K562 (cell line): Measurements from ENCODE around the gene NEK2. TPM values are rescaled to one million over a fixed set of nuclear protein-coding genes. Genes with fewer than 3 reads are reported as not detected.

Source experiments
- CBFA2T3 ChIP-seq: fragments of 450-650 bp; IDR thresholded peaks from 2 replicates; pipeline ENCODE4 v1.6.1; 2017
- CHCHD3 ChIP-seq: fragments of 250-450 bp; sonication (Bioruptor Pico); IDR thresholded peaks from 2 replicates; pipeline ENCODE4 v2.1.2; 2022; ENCODE audit warnings: mild to moderate bottlenecking
- FOXJ2 ChIP-seq: fragments of 200-800 bp; sonication (Bioruptor generic); IDR thresholded peaks from 2 replicates; pipeline ENCODE4 v1.6.1; 2016; ENCODE audit warnings: missing genetic modification characterization, missing compliant biosample characterization
- GTF2B ChIP-seq: IDR thresholded peaks from 2 replicates; pipeline ENCODE4 v1.6.1; 2011; ENCODE audit not compliant: insufficient read length; ENCODE audit errors: extremely low read depth
- LCOR ChIP-seq: sonication (generic); formaldehyde crosslinking; IDR thresholded peaks from 2 replicates; pipeline ENCODE4 v1.8.0; 2022; ENCODE audit warnings: mild to moderate bottlenecking, missing genetic modification reagents
- MTA1 ChIP-seq: fragments of 450-650 bp; IDR thresholded peaks from 2 replicates; pipeline ENCODE4 v1.6.1; 2017; ENCODE audit warnings: borderline replicate concordance
- PKNOX1 ChIP-seq: fragments of 450-650 bp; IDR thresholded peaks from 2 replicates; pipeline ENCODE4 v1.6.1; 2016
- POLR2G ChIP-seq: fragments of 200-400 bp; formaldehyde crosslinking; IDR thresholded peaks from 2 replicates; pipeline ENCODE4 v1.6.1; 2017; ENCODE audit warnings: low read depth, mild to moderate bottlenecking, antibody characterized with exemption, low read length, moderate library complexity
- STAT5A ChIP-seq: IDR thresholded peaks from 2 replicates; pipeline ENCODE4 v1.6.1; 2012; ENCODE audit warnings: low read length, inconsistent platforms, borderline replicate concordance
- TGIF2 ChIP-seq: sonication (generic); formaldehyde crosslinking; IDR thresholded peaks from 2 replicates; pipeline ENCODE4 v1.8.1; 2022; ENCODE audit warnings: mild to moderate bottlenecking, missing genetic modification reagents, moderate library complexity
- TOE1 ChIP-seq, 2 experiments: fragments of 450-650 bp in 1 of 2; sonication (generic) in 1 of 2; formaldehyde crosslinking in 1 of 2; IDR thresholded peaks; 2 replicates each; pipeline versions ENCODE4 v1.7.1 to v1.8.0; 2016 to 2022; ENCODE audit warnings: borderline replicate concordance in 2 of 2, mild to moderate bottlenecking in 2 of 2, antibody characterized with exemption in 1 of 2, inconsistent platforms in 1 of 2, low read depth in 1 of 2, missing genetic modification reagents in 1 of 2, moderate library complexity in 1 of 2
- U2AF1 ChIP-seq: fragments of 200-400 bp; formaldehyde crosslinking; optimal IDR thresholded peaks from 2 replicates; pipeline ENCODE3; 2017; ENCODE audit warnings: mild to moderate bottlenecking, low read depth, low read length, moderate library complexity
- ZBTB40 ChIP-seq, 2 experiments: fragments of 450-650 bp in 1 of 2; sonication (generic) in 1 of 2; formaldehyde crosslinking in 1 of 2; IDR thresholded peaks; 2 replicates each; pipeline versions ENCODE4 v1.7.1 to v1.9.0; 2016 to 2022; ENCODE audit warnings: inconsistent platforms in 1 of 2, mild to moderate bottlenecking in 1 of 2, missing genetic modification reagents in 1 of 2
- ZNF133 ChIP-seq: fragments of 250-450 bp; sonication (Bioruptor Pico); IDR thresholded peaks from 2 replicates; pipeline ENCODE4 v1.4.0; 2020; ENCODE audit warnings: mild to moderate bottlenecking
- ZNF197 ChIP-seq: fragments of 200-800 bp; sonication (Bioruptor generic); IDR thresholded peaks from 2 replicates; pipeline ENCODE4 v1.6.1; 2016; ENCODE audit warnings: low read depth, missing genetic modification characterization, missing compliant biosample characterization
- ZNF324 ChIP-seq: fragments of 250-450 bp; sonication (Bioruptor Pico); IDR thresholded peaks from 2 replicates; pipeline ENCODE4 v1.4.0; 2020; ENCODE audit warnings: mild to moderate bottlenecking
- ZNF586 ChIP-seq: fragments of 450-650 bp; formaldehyde crosslinking; conservative IDR thresholded peaks from 2 replicates; pipeline ENCODE4 v1.4.0; 2020; ENCODE audit warnings: mild to moderate bottlenecking, moderate library complexity
- ZNF696 ChIP-seq: fragments of 250-450 bp; sonication (Bioruptor Pico); conservative IDR thresholded peaks from 2 replicates; pipeline ENCODE4 v1.4.0; 2020; ENCODE audit warnings: mild to moderate bottlenecking, moderate library complexity
- polyA plus RNA-seq, 8 experiments: library from polyadenylated mRNA; depleted of rRNA in 4 of 8; stranded (reverse) in 5 of 8; unstranded in 3 of 8; fragments of >200 nt; fragmentation: Nextera tagmentation in 2 of 8; fragmentation: Illumina TruSeq in 1 of 8; extraction: Ambion mirVana in 2 of 8; extraction: Trizol in 1 of 8; gene quantifications; 2 replicates each; pipeline versions ENCODE4 v1.2.1 to v1.2.3, GENCODE V29; 2011 to 2014; ENCODE audit warnings: inconsistent platforms in 1 of 8, missing spikeins in 1 of 8
- total RNA-seq, 7 experiments: library from RNA; depleted of rRNA in 6 of 7; stranded (reverse); fragments of >200 nt in 6 of 7; fragmentation: Illumina TruSeq in 2 of 7; extraction: Trizol in 2 of 7; gene quantifications; 2 replicates each; pipeline versions ENCODE4 v1.2.1 to v1.2.3, GENCODE V29; 2011 to 2021; ENCODE audit warnings: low replicate concordance in 1 of 7

NEK2 gene
- total and polyA plus RNA-seq, 9 of the 15 experiments (the other 6 are each of a cell fraction or from before 2014, with no cell fraction given): 30.0 to 74.7 (median 66.4) TPM

- TF ChIP-seq LCOR (CRISPR knock-in tag) (peak; percentile 9; the same call in 1 of the 2 replicates), CHCHD3 (CRISPR knock-in tag) (no peak), POLR2G (no peak), STAT5A (peak; percentile 72), U2AF1 (no peak), GTF2B (no peak), PKNOX1 (peak; percentile 83), FOXJ2 (tag) (peak; percentile 47; the same call in 1 of the 2 replicates), TOE1 (IDR thresholded peaks at IDR 0.05; ENCODE audit: borderline replicate concordance) (no peak), TOE1 (CRISPR knock-in tag; IDR thresholded peaks at IDR 0.05; ENCODE audit: borderline replicate concordance, low read depth) (no peak), ZNF133 (CRISPR knock-in tag) (no peak), TGIF2 (CRISPR knock-in tag) (no peak), ZBTB40 (IDR thresholded peaks at IDR 0.05) (no peak), ZBTB40 (CRISPR knock-in tag; IDR thresholded peaks at IDR 0.05) (no peak), CBFA2T3 (peak; percentile 95), ZNF197 (CRISPR knock-in tag) (no peak), ZNF696 (CRISPR knock-in tag) (no peak), ZNF324 (no peak), MTA1 (no peak), ZNF586 (CRISPR knock-in tag) (no peak)
Observed at GRCh38 chr1:211613951-211614350, 61.5 kb downstream of the NEK2 start (continued).
